GM21529 (cell line): ENCODE measurements around the gene DPP4.
A peak's percentile ranks its signal among the peaks of the same experiment; 100 is the strongest.

Experiments
- ATAC-seq: cut with Tn5 transposase; IDR thresholded peaks from one replicate; pipeline ENCODE4 v1.9.1; 2021; ENCODE audit not compliant: unreplicated experiment

Gene DPP4

DNA sequence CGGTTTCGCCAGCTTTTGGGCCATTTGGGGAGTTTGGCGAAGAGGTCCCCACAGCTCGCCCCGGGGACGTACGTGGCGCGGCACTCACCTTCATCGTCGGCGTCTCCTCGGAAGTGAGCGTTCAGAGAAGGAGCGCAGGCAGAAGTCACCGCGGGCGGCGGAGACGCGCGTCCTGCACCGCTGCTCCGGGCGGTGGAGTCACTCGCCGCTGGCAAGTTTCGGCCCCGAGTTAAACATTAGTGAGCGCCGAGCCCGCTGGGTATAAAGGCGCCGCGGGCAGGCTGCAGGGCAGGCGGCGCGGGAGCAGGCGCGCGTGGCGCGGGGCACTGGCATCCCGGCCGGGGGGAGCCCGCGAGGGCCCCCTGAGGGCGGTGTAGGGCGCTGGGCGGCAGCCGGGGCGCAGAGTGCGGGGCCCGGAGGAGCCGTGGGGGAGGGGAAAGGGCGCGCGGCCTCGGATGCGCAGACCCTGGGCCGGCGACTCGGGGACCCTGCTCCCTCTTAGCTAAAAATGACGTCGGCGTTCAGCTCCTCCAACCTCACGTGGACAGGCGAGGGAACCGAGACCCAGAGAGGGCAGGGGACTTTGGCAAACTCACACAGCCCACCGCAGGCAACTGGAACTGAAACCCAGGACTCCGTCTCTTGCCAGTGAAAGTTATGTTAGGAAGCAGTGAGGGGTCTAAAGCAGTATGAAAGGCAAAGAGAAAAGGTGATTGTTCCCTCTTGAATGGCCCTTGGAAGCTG lies at the start of gene DPP4:
TSS of gene DPP4 (minus strand) at position 328 of the 744 bp plus-strand sequence. CDS start at position 94, 234 bp downstream.
- ATAC-seq, result peak; percentile 91

DNA sequence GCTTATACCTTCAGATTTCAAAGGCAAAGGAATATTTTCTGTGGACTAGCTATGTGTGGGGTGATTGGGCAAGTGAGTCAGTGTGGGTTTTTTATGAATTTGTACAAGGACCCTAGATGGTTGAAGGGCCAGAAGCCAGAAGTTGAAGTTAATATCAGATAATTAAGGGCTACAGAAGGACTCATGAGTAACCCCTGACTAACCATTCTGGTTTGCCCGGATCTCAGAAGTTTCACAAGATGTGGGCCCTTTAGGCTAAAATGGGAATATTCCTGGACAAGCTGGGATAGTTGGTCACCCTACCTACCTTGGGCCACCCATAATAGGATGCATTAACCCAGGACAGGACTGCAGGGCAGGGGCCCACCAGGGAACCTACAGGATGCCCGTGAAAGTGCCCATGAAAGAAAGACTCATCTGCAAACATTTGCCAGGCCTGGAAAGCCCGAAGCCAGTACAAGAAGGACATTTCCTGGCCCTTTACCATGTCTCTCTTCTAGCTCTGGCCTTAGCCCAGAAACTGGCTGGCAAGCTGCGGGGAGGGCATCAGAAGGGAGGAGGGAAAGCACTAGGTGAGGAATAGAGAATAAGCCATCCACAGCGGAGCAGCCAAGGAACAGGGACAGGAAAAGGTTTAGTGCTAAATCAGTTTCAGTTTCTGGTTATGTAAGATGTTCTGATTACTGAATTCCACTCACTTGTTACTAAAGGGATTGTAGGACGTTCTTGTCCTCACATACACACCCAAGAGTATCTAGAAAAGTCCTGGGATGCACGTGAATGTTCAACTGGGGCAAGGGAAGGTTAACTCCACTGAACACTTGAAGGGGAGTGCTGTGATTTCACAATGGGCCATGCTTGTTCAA lies 44.4 kb upstream of the DPP4 start:
- ATAC-seq, result no peak

DNA sequence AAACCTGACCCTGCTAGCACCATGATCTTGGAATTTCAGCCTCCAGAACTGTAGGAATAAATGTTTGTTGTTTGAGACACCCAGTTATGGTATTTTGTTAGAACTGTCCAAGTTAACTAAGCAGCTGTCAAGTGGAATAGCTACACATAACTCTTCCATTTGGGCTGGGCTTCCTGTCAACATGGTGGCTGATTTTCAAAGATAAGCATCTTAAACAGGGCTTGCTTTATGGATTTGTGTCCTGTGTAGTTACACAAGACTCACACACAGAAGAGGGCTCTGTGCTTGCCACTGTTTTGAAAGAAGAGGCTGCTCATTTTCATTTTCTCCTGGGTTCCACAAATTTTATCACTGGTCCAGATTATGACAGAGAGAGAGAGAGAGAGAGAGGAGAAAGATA lies 42.3 kb upstream of the DPP4 start:
- no peak for ATAC-seq

DNA sequence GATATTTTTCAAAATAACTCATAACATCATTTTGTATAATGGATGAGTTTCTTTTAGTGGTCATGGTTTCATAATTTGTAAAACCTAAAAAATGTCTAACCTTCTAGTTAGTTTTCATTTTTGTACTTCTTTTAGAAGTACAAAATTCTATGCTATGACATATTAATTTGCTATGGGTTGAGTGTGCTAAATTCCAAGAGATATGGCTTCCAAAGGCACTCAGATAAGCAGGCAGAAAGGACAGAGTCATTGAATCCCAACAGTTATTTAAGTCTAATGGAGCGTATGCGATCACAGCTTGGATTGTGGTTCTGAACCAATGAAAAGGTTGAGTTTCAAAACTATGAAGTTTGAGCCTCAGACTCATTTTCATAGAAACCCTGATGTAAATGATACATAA lies 41.1 kb upstream of the DPP4 start:
- no peak for ATAC-seq

DNA sequence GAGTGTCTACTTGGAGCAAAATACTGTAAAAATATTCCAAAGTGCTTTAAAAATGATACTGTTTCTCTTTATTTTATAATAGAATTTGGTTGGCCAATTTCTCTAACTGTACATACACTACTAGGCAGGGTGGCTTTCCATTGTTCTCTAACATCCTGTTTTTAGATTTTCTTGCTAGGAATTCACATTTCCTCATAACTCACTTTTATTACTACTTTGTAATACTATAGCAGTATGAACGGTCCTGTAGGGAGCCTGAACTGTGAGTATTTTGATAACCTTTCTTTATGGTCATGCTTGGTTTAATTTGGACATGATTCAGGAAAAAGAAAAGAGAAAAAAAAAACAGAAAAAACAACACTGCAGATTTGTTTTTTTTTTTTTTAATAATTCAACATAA lies 40.3 kb upstream of the DPP4 start:
- ATAC-seq, result no peak

GRCh38 chr2:162113776-162114168 lies 39.8 kb upstream of the DPP4 start:
- no peak for ATAC-seq

GRCh38 chr2:162113088-162113775 lies 39.2 kb upstream of the DPP4 start:
- no peak for ATAC-seq

DNA sequence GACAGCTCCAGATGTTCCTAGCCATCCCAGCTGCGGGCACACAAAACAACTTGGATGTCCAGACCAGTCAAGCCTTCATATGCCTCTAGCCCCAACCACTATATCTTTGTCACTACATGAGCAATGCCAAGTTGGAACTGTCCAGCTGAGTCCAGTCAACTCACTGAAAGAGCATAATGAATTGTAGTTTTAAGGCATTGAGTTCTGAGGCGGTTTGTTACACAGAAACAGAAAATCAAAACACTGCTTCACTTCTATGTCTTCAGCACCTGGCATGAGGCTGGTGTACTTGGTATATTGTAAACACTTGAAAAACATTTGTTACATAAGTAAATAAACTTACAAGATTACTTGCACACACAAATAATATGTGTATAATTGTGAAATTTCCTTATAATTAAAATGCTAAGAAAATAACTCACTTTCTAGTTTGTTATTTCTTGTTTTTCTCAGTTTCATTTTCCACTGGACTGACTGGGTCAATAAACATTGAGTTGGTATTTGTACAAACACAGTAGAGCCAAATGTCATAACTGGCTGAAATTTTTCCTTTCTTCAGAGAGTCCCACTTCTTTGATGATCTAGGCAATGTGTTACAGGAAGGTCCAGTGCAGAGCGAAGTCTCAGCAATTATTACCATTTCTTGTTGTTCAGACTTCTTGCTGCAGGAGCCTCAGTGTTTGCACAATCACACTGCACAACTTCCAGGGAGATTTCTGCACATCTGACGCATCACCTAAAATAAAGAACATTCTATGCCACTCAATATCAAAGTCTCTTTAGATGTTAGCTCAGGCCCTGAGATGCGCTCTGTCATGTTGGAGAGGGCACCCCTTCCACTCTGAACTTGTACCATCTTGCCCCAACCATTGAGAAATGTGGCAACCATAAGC lies 38.2 kb upstream of the DPP4 start:
- ATAC-seq, result no peak

DNA sequence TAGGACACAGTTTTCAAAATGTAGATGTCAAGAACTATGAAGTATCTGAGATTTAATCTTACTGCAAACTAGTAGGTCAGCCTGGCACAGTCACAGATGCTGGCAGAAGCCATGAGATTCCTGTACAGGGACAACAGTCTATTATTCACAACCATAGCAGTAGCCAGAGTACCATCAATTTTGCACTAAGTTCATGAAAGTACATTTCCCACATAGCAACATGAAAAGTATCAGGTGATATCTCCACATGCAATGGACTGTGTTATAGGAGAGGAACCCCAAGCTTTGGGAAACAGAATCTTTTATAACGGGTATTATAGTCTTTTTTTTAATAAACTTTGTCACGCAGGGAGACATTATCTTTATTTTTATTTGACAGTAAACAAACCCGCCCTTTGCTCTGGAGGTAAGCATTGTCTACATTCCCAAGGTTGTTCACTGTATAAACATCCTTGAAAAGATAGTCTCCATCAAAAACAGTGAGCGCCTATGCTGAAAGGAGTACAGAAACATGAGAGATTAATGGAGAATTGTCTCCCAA lies 33.4 kb upstream of the DPP4 start:
- no peak for ATAC-seq

- no peak for ATAC-seq
Observed at GRCh38 chr2:162106746-162107145, 32.7 kb upstream of the DPP4 start.

- no peak for ATAC-seq
Observed at GRCh38 chr2:162106146-162106551, 32.1 kb upstream of the DPP4 start.

DNA sequence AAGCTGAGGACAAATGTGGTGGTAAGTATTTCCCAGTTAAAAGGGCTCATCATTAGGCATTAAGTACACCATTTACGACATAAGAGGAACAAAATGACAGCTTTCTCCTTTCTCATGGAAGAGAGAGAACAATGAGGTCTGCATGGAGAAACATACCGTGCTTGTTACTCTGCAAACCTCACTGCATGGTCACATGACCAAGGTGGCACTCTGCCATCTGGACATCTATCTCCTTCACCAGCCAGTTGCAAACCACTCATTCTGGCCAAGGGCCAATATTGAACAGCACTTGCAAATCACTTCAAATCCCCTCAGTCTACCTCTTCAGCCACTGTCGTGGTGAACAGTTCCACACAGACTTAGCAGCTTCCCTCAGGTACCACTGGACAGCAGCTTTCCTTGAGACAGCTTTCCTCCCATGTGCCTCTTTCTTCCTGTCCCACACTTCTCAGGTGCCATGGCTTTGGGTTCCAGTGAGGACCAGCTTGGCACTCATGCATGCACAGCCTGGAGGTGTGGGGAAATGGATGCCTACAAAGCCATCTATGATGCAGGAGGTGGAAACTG lies 29.5 kb upstream of the DPP4 start:
- no peak for ATAC-seq

DNA sequence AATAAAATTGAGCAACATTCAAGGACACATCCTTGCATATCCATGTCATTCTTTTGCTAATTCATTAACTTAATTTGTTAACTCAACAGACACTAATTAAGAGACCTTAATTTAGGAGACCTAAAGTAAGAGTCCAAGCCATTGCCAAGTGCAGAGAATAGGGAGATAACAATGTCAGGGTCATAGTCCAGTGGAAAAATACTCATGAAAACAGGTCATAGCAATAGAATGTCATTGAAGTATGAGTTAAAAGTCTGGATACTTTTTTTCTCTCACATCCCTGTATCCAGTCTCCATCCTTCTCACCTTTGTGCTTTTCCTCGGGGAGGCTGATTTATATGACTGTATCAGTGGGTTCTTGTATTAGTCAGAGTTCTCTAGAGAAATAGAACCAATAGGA lies 26.6 kb upstream of the DPP4 start:
- ATAC-seq, result no peak

GRCh38 chr2:162099836-162100235 lies 25.8 kb upstream of the DPP4 start:
- no peak for ATAC-seq

DNA sequence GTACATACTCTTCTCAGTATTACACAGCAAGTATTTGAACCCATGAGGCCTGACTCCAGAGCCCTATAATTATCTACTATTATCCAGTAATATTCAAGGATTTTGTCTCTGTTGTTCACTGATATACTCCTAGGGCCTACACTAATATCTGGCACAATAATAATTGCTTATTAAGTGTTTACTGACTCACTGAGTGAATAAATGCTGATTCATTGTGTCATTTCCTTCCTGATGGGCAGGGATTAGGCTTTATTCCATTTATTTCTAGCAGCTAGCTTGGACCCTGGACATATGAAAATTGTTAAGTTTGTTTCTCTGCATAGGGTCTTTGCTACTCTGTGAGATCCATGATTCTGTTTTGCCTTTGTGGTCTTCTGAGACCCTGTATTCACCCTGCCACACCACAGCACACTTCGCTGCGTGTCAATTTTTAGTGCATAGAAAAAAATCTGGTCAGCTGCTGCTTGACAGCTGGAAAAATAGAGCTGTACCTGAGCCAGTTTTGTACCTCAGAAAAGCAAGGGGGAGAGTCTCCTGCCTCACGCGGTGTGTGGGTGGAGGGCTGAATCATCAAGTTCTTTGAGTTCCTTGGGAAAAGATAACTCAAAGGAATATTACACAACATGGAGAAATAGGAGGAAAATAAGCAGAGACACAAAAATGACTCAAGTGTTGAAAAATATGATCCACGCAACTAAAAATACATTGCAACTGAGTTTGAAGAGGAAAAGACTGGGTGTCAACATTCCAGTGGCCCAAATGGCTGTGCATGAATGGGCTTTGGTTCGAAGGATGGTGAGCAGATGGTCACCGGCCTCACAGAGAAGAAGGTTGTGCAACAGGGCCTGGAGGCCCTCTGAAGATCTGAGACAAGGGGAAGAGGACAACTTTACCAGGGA lies 18.9 kb upstream of the DPP4 start:
- no peak for ATAC-seq

DNA sequence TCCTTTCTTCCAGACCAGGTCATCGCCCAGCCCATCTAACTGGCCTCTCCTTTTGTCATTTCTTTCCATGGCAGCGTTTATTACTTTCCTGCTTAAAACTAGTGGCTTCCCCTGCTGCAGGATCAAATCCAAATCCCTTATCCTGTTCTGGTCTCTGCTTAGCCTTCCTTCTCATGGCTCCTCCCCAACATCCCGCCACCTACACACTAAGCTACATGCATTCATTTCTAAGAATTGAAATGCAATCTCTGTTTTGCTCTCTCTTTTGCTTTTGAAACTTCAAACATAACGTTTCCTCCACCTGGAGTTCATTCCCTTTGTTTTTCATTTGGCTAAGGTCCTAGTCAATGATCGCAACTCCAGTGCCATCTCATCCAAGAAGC lies 18.0 kb upstream of the DPP4 start:
- no peak for ATAC-seq

DNA sequence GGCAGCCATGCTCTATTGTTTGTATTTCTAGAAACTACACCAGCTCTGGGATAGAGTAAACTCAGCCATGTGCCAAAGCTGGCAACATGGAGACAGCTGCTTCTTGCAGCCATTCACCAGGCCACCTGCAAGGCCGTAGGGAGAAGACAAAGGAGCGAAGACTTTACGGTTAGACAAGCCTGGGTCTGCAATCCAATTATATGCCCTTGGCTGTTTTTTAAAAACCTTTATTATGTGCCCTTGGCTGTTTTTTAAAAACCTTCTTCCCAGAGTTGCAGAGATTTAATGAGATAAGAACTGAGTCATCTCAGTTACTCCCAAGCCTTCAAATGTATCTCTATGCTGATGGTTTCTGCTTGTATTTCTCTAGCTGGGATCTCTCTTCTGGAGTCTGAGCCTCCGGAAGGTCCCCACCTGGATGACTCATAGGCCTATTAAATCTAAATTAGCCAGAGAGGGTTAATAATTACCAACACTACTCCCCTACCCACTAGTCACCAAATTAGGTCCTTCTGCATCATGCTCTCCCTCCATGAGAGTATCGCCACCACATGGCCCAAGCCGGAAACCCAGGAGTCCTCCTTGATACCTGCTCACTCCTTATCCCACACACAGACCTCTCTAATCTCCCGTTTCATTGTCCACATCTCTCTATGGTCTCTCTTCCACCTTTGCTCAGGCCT lies 17.5 kb upstream of the DPP4 start:
- peak; percentile 82 for ATAC-seq

DNA sequence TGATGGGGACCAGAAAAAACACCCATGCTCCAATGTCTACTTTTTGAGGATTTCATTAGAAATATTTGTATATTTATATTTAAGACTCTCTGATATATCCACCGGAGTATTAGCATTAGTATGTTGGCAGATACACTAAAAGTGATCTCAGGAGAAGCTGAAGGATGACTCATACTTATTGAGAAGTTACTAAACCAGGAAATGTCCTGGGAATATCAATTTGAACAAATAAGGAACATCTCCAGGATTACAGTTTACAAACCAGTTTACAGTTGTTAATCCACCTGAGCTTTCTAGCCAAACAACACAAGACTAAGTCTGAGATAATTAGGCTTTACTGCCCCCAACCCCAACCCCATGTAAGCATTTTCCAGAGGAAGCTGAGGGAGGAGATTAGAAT lies 16.1 kb upstream of the DPP4 start:
- no peak for ATAC-seq

- ATAC-seq, result no peak
Observed at GRCh38 chr2:162086904-162087303, 12.9 kb upstream of the DPP4 start.
